ENCODE results near the gene DESI2.
"Not testable (repeated sequence)": the region's sequence is repeated elsewhere in the genome, so short reads cannot be mapped to it uniquely, and the experiment has no call there.

DESI2 gene

GRCh38 chr1:244709076-244709475 is 56.1 kb downstream of the DESI2 start:
- DNase-seq = no peak

GRCh38 chr1:244709476-244710368 is 56.8 kb downstream of the DESI2 start:
- no peak for DNase-seq

- no peak for DNase-seq
Measured at GRCh38 chr1:244710474-244711062, 57.6 kb downstream of the DESI2 start.

- no peak for DNase-seq
Measured at GRCh38 chr1:244712669-244713068, 59.7 kb downstream of the DESI2 start.

GRCh38 chr1:244713332-244713731 is 60.4 kb downstream of the DESI2 start:
- DNase-seq = no peak

GRCh38 chr1:244727871-244728474 is 75.0 kb downstream of the DESI2 start:
- no peak for DNase-seq

- DNase-seq = peak; percentile 57
Measured at GRCh38 chr1:244730153-244730933, 77.4 kb downstream of the DESI2 start.

GRCh38 chr1:244730934-244731434 is 78.1 kb downstream of the DESI2 start:
- no peak for DNase-seq

- DNase-seq = no peak
Measured at GRCh38 chr1:244731651-244732050, 78.7 kb downstream of the DESI2 start.

- no peak for DNase-seq
Measured at GRCh38 chr1:244732851-244733450, 80.0 kb downstream of the DESI2 start.

GRCh38 chr1:244735404-244735803 is 82.5 kb downstream of the DESI2 start:
- no peak for DNase-seq

GRCh38 chr1:244735876-244736561 is 83.1 kb downstream of the DESI2 start:
- DNase-seq = no peak

- DNase-seq = not testable (repeated sequence)
Measured at GRCh38 chr1:244739140-244739539, 86.2 kb downstream of the DESI2 start.

- not testable (repeated sequence) for DNase-seq
Measured at GRCh38 chr1:244740027-244740617, 87.2 kb downstream of the DESI2 start.

GRCh38 chr1:244741692-244742091 is 88.8 kb downstream of the DESI2 start:
- DNase-seq = no peak

- no peak for DNase-seq
Measured at GRCh38 chr1:244749230-244750016, 96.5 kb downstream of the DESI2 start.

- DNase-seq = no peak
Measured at GRCh38 chr1:244751271-244751895, 98.5 kb downstream of the DESI2 start.

- DNase-seq = no peak
Measured at GRCh38 chr1:244755673-244756072, 102.7 kb downstream of the DESI2 start.

- DNase-seq = peak; percentile 44
Measured at GRCh38 chr1:244757091-244757939, 104.4 kb downstream of the DESI2 start.

All from EL (cell line).